HuH-7.5 (cell line): ENCODE measurements around the gene TOE1.
"Not testable (repeated sequence)": the region's sequence is repeated elsewhere in the genome, so short reads cannot be mapped to it uniquely, and the experiment has no call there.

ENCODE experiments used
- DNase-seq: peaks from one replicate; pipeline ENCODE4 v3.0.0; 2011; ENCODE audit warnings: low spot score

Gene TOE1

GRCh38 chr1:45339789-45340558 lies at the start of gene TOE1, which contains the start of gene MUTYH:
Gene TOE1 (plus strand): TSS chr1:45340170. CDS start chr1:45340253, 83 bp downstream.
Gene MUTYH (minus strand): TSS chr1:45340440. CDS start chr1:45334505, 5,935 bp downstream.
- DNase-seq, result peak; percentile 86

GRCh38 chr1:45291002-45291401 lies 49.0 kb upstream of the TOE1 start:
- not testable (repeated sequence) for DNase-seq

GRCh38 chr1:45291716-45292115 lies 48.3 kb upstream of the TOE1 start:
- no peak for DNase-seq

- peak; percentile 11 for DNase-seq
These were observed 42.2 kb upstream of the TOE1 start for GRCh38 chr1:45297666-45298356.

GRCh38 chr1:45299296-45299695 lies 40.7 kb upstream of the TOE1 start:
- no peak for DNase-seq

GRCh38 chr1:45299981-45300668 lies 39.8 kb upstream of the TOE1 start:
- DNase-seq, result peak; percentile 31

GRCh38 chr1:45300669-45300997 lies 39.3 kb upstream of the TOE1 start:
- DNase-seq, result no peak

- DNase-seq, result no peak
These were observed 37.3 kb upstream of the TOE1 start for GRCh38 chr1:45302505-45303150.

GRCh38 chr1:45303520-45304310 lies 36.3 kb upstream of the TOE1 start:
- DNase-seq, result peak; percentile 83

- peak; percentile 10 for DNase-seq
These were observed 35.5 kb upstream of the TOE1 start for GRCh38 chr1:45304311-45305081.

- no peak for DNase-seq
These were observed 34.7 kb upstream of the TOE1 start for GRCh38 chr1:45305231-45305630.

GRCh38 chr1:45306319-45306718 lies 33.7 kb upstream of the TOE1 start:
- no peak for DNase-seq

- no peak for DNase-seq
These were observed 33.1 kb upstream of the TOE1 start for GRCh38 chr1:45306905-45307304.

- DNase-seq, result no peak
These were observed 25.7 kb upstream of the TOE1 start for GRCh38 chr1:45314266-45314665.

GRCh38 chr1:45317166-45317565 lies 22.8 kb upstream of the TOE1 start:
- DNase-seq, result no peak

GRCh38 chr1:45319761-45320160 lies 20.2 kb upstream of the TOE1 start:
- DNase-seq, result no peak

- DNase-seq, result no peak
These were observed 18.5 kb upstream of the TOE1 start for GRCh38 chr1:45321444-45321843.

- DNase-seq, result no peak
These were observed 17.4 kb upstream of the TOE1 start for GRCh38 chr1:45322486-45323040.

- DNase-seq, result no peak
These were observed 14.0 kb upstream of the TOE1 start for GRCh38 chr1:45325851-45326506.
